Measurements from ENCODE around the gene ANAPC15. TPM values are rescaled to one million over a fixed set of nuclear protein-coding genes. Genes with fewer than 3 reads are reported as not detected.
"Not testable (repeated sequence)": the region's sequence is repeated elsewhere in the genome, so short reads cannot be mapped to it uniquely, and the experiment has no call there.

ANAPC15 gene
- polyA plus RNA-seq, 1 of the 3 experiments (the other 2 are of a cell fraction) = 92.3 TPM

- TF ChIP-seq ZBTB33 (IDR thresholded peaks at IDR 0.05; ENCODE audit: borderline replicate concordance, low read depth) (no peak), EZH2phosphoT487 (IDR thresholded peaks at IDR 0.05; ENCODE audit: borderline replicate concordance, low read depth) (no peak), SMC3 (IDR thresholded peaks at IDR 0.05; ENCODE audit: low read depth, low read length) (no peak), TCF12 (IDR thresholded peaks at IDR 0.05) (no peak), FOXM1 (IDR thresholded peaks at IDR 0.05; ENCODE audit: low read depth) (no peak), GABPA (IDR thresholded peaks at IDR 0.05; ENCODE audit: low read depth) (no peak)
Observed at GRCh38 chr11:72135891-72136683, 23.6 kb upstream of the ANAPC15 start (continued).

- not testable (repeated sequence) for H3K79me2 ChIP-seq (ENCODE audit: insufficient read depth)
Observed at GRCh38 chr11:72135473-72135872, 23.0 kb upstream of the ANAPC15 start, which contains the start of gene FOLR3. Gene FOLR3 (plus strand): TSS chr11:72135725. CDS start chr11:72135953, 228 bp downstream.

GRCh38 chr11:72132646-72133045 lies 20.2 kb upstream of the ANAPC15 start:
- Histone ChIP-seq H2AFZ (ENCODE audit: low read depth) (no peak overlapping the region), H3K4me3 (ENCODE audit: low read depth in 2 of 2, low read length in 1 of 2) (no peak overlapping the region), H3K27me3 (ENCODE audit: insufficient read depth) (0 out of 2 replicates have a peak, but pooled peaks cover 4% of the 10 kb centered on the region), H4K20me1 (ENCODE audit: insufficient read depth) (no peaks in the 10 kb centered on the region), H3K4me1 (ENCODE audit: control insufficient read depth in 1 of 2, insufficient read depth in 2 of 2, low read depth in 1 of 2, low read length in 1 of 2) (no peaks in the 10 kb centered on the region), H3K9ac (no peak overlapping the region), H3K9me3 (peaks cover 3% of the 10 kb centered on the region; the same call in 1 of the 2 replicates), H3K4me2 (no peak overlapping the region), H3K79me2 (ENCODE audit: insufficient read depth) (no peaks in the 10 kb centered on the region), H3K27ac (ENCODE audit: low read depth in 2 of 2, low read length in 1 of 2) (no peak overlapping the region), H3F3A (replicated peaks; ENCODE audit: insufficient read depth) (no peaks in the 10 kb centered on the region), H3K36me3 (replicated peaks in 1 of 2; ENCODE audit: control insufficient read depth in 1 of 2, insufficient read depth in 2 of 2, low read length in 1 of 2) (no peaks in the 10 kb centered on the region), H3K9me2 (no peaks in the 10 kb centered on the region)
- TF ChIP-seq RCOR1 (IDR thresholded peaks at IDR 0.05; ENCODE audit: low read length) (no peak), SIN3A (IDR thresholded peaks at IDR 0.05; ENCODE audit: borderline replicate concordance, low read depth, low read length) (no peak), TCF12 (IDR thresholded peaks at IDR 0.05) (no peak), PBX3 (IDR thresholded peaks at IDR 0.05) (no peak), ELF1 (IDR thresholded peaks at IDR 0.05) (no peak), TEAD4 (IDR thresholded peaks at IDR 0.05; ENCODE audit: borderline replicate concordance, insufficient read depth) (no peak), CTCF (IDR thresholded peaks at IDR 0.05) (no peak), EP300 (IDR thresholded peaks at IDR 0.05; ENCODE audit: borderline replicate concordance in 1 of 2, low read depth in 1 of 2, low read length in 1 of 2) (no peak), GATA2 (CRISPR knock-in tag; IDR thresholded peaks at IDR 0.05) (no peak), CHD2 (IDR thresholded peaks at IDR 0.05; ENCODE audit: low read length, partially characterized antibody) (no peak), USF2 (IDR thresholded peaks at IDR 0.05; ENCODE audit: borderline replicate concordance, low read depth, low read length) (no peak), YY1 (IDR thresholded peaks at IDR 0.05; ENCODE audit: low read depth) (no peak)
- WGBS (ENCODE audit: low lambda C conversion rate) = 90% methylated on average over 2 of the region's 2 CpGs
- ChIA-PET CTCF (interaction anchor here (2.0 kb wide), 1 partner anchor 11 kb away, joined by 11 read pairs; no protein-coding TSS in a partner anchor), POLR2A (no interaction called here)
- no peak for DNase-seq

More at GRCh38 chr11:72135473-72135872, 23.0 kb upstream of the ANAPC15 start, which contains the start of gene FOLR3:
- H4K20me1 ChIP-seq (ENCODE audit: insufficient read depth); H3K4me2 ChIP-seq; H3K4me1 ChIP-seq (ENCODE audit: control insufficient read depth in 1 of 2, insufficient read depth in 2 of 2, low read depth in 1 of 2, low read length in 1 of 2); H3K27ac ChIP-seq (ENCODE audit: low read depth in 2 of 2, low read length in 1 of 2); H3K9me3 ChIP-seq; H3K36me3 ChIP-seq (replicated peaks in 1 of 2; ENCODE audit: control insufficient read depth in 1 of 2, insufficient read depth in 2 of 2, low read length in 1 of 2); POLR2A ChIA-PET; H3K9ac ChIP-seq; H3K9me2 ChIP-seq; DNase-seq; H3K27me3 ChIP-seq (ENCODE audit: insufficient read depth); H2AFZ ChIP-seq (ENCODE audit: low read depth); H3F3A ChIP-seq (replicated peaks; ENCODE audit: insufficient read depth); H3K4me3 ChIP-seq (ENCODE audit: low read depth in 2 of 2, low read length in 1 of 2): not testable (repeated sequence)
- 52% methylated on average over 2 of the region's 4 CpGs for WGBS (ENCODE audit: low lambda C conversion rate)
- CTCF ChIA-PET = interaction anchor here (1.1 kb wide), 1 partner anchor 8 kb away, joined by 4 read pairs; no protein-coding TSS in a partner anchor
